Middle frontal gyrus (tissue), 1 donor: Measurements from ENCODE around the gene MAP3K5.

Source experiments
- DNase-seq: peaks from one replicate; pipeline ENCODE4 v3.0.0-alpha.2; 2015; ENCODE audit warnings: low spot score; ENCODE audit errors: extremely low spot score

The MAP3K5 gene

DNA sequence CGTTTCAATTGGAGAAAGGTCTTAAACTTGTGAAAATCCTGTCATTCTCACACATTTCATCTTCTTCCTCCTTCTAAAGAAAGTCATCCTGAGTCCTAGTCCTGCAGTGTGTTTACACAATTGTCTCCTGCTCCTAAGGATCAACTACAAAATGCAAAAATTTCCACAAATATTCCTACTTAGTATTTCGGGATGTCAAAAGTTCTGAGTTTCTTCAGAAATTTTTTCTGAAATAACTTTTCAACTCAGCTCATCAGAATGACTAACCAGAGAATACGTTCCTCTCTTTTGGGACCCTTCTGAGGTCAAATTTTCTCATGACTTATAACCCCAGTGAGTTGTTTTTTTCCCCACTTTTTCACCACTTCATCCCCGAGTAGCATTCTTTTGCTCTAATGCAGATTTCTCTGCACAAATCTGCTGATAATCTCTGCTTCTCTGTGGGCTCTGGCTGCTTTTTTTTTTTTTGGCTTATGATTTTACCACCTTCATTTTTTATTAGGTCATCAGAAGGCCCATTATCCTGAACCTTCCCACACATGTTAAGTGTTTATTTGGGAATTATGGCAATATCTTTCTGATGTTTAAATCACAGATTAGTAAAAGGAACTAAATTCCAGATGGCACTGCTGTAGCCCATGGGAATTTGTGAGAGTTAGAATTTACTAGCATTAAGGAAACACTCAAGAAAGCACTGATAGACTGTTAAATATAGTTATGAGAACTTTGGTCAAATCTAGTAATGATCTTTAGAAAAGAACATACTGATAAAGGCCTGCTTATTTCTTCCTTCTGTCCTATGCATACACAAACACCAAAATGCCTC lies 41.4 kb downstream of the MAP3K5 start:
- no peak for DNase-seq

DNA sequence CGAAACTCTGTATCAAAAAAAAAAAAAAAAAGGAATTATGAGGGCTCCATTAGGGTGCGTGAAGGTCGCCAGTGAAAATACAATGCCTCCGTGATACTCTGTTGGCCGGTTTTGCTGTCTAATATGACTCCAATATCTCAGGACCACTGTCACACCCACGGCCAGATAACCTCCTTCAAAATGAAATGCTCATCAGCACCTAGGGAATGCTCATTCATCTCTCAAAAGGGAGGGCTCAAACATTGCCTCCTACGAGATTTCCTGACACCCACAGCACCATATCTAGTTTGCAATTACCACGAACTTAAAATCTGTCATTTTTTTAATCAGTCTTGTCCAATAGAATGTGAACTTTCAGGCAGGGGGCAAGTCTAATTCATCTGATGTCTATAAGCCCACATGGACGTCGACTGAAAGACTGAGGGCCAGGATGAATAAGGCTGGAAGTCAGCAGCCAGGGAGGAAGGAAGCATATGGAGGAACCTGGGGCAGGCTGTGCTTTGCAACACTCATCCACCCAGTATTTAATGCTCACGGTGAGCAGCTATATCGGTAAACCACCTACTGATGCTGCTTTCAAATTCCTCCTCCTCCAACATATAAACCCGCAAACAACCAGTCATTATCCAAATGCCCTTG lies 42.8 kb downstream of the MAP3K5 start:
- DNase-seq = no peak

DNA sequence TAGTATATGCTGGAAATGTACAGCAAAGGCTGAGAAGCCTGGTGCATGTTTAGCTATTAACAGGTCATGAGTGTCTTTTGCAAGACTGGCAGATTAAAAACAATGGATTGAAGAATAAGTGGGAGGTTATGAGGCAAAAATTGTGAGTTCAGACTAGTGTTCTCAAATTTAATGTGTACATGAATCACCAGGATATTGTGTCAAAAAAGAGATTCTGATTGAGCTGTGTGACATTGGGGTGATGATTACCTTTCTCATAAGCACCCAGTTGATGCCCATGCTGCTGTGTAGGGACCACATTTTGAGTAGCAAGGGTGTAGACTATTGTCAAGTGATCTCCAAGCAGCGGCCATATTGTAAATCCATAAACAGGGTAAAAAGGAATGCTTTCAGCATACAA lies 44.8 kb downstream of the MAP3K5 start:
- no peak for DNase-seq

DNA sequence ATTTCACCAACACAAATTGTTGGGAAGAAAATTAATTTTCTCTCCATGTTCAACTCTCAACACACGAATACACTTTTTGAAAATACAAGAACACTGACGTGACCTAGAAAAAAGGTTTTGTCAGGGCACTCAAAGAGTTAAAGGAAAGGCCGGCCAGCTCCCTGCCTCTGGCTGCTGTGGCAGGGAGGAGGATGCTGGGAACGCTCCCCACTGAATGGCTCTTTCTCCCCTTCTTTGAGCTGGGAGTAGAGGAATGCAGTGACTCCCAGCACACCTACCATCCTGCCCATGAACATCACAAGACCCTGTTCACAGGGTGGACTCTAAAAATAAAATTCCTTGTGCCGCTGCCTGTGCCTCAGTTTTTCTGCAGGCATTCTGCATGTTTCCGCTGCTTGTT lies 47.0 kb downstream of the MAP3K5 start:
- no peak for DNase-seq

DNA sequence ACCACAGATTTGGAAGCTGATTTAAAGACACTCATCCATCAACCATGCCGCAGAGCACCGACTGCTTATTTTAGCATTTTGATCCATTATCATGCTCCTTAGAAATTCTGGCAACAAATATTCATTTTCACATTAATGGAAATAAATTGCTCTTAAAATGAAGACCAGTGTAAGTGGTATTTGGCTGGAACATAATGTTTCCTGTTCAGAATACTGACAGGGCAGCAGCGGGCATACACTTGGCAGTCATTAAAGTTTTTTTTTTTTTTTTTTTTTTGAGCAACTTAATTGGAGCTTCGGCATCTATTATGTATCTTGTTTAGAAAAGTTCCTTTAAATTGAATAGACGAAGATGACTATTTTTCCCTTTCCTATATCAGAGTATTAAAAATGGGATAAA lies 47.4 kb downstream of the MAP3K5 start:
- DNase-seq = no peak

DNA sequence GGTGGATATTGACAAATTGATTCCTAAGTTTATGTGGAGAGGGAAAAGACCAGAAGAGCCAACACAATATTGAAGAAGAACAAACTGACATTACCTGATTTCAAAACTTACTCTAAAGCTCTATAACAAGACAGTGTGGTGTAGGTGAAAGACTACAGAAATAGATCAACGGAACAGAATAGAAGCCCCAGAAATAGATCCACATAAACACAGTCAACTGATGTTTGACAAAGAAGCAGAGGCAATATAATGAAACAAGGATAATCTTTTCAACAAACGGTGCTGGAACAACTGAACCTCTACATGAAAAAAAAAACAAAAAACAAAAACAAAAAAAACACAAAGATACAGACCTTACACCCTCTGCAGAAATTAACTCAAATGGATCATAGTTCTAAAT lies 50.2 kb downstream of the MAP3K5 start:
- DNase-seq = no peak

DNA sequence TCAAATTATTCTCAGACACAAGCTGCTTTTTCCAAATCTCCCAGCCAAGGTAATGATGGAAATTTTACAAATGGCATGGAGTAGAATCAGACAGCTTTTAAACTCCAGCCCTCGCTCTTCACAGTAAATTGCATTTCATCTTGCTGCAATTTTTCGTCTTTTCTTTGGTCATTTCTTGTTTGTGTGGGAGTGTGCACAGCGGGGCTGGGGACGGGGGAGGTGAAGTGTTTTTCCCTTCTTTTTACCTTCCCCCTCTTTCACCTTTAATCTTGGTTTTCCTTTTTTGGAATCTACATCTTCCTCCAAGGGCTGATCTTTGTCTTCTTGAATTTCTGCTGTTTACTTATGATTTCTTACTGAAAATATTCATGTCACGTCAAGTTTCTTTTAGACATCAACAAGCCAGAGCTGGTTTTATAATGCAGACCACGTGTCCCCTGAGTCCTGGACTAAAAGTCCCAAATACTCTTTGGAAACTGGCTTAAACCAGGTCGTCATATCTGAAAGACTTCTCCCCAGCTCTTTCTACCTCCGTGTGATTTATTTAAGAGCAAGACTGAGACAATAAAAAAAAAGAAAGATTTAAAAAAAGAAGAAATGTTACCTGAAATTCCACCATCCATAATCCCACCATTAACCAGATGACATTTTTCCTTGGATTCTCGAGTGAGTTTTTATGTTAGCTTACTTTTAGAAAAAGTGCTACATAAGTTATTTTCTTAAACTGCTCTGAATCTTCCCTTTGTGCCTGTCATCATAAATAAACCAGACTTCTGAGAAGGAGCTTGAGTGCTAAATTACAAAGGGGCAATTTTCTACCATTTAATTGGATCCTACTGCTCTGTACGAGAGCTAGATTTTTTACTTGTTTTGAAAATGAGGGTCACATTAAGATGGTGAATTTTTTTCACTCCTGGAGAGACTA lies 52.0 kb downstream of the MAP3K5 start:
- no peak for DNase-seq

DNA sequence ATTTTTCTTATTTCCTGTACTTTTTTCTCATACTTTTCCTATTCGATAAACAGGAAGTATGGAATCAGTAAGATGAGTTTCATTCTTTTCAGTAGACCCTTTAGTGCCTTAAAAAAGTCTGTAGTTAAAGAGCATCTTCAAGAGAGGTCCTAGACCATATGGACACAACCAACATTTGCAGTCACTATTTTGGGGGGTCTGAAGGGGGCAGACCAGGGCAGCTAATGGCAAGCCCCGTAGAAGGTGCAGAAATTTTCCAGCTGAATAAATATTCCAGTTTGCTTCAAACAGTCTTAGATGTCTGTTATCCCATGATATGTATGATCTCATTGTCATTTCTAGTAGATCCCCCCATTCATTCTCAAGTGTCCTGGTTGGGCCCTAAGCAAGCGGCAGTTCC lies 52.8 kb downstream of the MAP3K5 start:
- DNase-seq = no peak

DNA sequence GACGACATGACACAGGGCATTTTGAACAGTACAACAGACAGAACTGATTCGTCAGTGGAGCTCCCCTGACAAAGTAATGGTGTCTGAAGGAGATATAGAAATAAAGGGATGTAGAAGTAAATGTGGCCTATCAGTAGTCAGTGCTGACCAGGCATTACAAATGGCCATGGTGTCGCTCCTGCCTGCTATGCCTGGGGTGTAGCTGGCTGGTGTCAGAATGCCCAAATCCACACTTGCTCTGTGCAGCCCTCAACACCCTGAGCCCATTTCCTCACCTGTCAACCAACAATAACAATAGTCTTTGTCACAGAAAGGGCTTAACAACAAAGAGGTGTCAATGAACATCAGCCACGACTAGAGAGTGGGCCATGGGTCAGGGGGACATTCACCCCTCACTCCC lies 53.2 kb downstream of the MAP3K5 start:
- no peak for DNase-seq

DNA sequence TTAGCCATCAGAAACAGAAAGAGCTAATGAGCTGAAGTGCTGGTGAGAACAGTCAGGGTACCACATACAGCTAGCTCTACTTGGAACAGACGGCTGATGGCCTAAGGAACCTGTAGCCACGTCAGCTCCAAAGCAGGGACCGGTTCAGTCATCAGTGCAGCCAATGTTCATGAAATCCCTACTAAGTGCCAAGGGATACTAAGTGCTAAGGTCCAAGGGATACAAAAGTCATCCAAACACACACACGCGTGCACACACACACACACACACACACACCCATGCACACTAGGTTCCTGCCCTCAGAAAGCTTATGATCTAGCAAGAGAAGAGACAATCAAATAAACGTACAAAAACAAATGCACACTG lies 53.6 kb downstream of the MAP3K5 start:
- DNase-seq = no peak

DNA sequence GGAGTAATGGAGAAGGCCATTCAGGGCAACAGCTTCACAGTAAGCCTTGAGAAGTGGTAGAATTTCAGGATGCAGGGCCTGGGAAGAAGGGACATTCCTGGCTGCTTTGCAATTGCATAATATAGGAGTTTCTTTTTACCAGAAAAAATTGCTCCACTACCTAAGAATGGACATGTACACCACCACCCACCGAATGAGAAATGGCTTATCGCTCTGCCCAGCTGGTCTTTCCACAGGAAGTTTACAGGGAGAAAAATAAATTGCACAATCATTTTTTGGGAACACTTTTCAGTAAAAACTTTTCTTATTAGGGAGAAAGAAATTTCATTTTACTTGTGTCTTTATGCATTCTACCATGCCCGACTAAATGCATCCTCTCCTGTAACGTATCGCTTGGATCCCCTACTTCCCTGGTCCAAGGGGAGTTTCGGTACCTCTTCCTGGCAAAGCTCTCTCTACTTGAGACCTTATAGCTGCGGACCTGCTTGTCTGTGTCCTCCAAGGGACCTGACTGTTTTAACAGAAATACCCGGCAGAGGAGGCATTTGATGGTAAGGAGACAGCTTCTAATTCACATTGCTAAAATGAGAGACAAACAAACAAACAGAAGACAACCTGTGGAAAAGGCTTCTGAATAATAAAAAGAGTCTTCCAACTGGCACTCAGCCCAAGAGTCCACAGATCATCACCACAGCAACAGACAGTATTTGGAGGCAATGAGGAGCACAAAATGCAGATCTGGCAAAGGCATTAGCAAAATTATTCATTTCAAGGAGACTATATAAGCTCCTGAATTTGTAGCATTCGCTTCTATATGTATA lies 54.2 kb downstream of the MAP3K5 start:
- no peak for DNase-seq

DNA sequence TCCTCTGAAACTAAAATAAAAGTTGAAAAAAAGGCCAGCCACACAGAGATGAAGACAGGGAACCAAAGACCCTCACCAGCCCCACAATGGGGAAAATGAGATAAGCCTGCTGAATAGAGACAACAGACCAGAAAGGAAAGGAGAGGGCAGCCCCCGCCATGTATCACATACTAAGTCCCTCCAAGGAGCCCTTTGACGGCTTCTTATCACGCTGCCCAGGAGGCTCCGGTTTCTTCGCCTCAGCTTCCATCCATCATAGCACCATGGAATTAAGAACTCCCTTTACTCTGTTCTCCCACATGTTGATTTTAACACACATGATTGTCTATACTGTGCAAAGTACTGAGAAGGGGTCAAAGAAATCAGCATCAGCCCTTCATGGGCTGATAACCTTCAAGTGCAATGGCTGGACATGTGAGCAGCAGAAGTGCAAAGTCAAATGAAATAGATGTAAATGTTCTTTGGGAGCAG lies 54.9 kb downstream of the MAP3K5 start:
- no peak for DNase-seq

DNA sequence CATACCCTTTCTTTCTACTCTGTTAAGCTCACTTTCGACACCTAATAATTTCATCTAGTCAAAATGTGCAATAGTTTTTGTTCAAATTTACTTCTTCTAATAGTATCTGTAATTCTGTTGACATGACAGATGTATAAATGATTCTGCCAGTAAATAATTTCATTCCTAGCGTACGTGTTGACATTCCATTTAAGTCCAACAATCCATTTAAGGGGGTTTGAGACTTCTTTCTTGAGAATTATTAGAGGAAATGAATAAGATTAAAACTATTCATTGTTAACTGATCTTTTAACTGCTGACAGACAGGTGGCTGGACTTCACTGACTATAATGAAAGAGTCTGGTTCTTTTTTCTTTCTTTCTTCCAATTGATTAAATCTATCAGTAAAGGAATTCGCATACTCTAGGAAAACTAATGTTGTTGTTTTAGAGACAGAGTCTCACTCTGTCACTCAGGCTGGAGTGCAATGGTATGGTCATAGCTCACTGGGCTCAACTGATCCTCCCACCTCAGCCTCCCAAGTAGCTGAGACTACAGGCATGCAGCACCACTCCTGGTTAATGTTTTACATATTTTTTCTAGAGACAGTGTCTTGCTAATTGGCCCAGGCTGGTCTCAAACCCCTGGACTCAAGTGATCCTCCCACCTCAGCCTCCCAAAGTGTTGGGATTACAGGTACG lies 55.9 kb downstream of the MAP3K5 start:
- no peak for DNase-seq

DNA sequence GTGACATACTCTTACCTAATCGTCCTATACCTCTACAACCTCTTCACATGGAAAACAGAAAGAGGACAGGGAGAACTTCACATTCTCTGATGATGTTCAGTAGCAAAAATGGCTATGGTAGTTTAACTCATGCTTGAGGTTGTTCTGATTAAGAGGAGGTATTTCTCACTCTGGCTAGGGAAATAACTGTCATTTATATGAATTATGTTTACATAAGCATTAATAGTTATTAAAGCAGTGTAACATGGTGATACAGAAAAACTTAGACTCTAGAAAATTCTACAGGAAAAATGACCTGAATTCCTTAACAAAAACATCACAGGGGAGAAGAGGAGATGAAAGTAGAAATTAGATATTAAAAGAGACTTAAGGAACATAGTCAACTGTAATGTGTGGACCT lies 57.3 kb downstream of the MAP3K5 start:
- no peak for DNase-seq

DNA sequence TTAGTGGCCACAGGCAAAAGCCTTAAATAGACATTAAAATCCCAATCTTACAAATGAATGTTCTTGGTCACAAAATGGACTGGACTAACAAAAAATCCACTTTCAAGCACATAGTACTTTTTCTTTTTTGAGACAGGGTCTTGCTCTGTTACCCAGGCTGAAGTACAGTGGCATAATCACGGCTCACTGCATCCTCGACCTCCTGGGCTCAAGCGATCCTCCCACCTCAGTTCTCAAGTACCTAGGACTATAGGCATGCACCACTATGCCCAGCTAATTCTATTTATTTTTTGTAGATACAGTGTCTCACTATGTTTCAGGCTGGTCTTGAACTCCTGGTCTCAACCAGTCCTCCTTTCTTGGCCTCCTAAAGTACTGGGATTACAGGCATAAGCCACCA lies 59.4 kb downstream of the MAP3K5 start:
- DNase-seq = no peak

DNA sequence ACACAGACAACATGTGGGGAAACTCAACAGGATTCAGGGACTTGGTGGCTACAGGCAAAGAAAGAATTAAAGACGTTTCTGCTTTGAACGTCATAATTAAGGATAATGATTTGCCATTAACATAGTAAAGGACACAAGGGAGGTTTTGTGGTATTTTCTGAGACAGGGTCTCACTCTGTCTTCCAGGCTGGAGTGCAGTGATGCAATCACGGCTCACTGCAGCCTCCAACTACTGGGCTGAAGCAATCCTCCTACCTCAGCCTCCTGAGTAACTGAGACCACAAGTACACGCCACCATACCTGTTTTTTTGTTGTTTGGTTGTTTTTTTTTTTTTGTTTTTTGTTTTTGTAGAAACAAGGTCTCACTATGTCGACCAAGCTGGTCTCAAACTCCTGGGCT lies 62.4 kb downstream of the MAP3K5 start:
- no peak for DNase-seq

DNA sequence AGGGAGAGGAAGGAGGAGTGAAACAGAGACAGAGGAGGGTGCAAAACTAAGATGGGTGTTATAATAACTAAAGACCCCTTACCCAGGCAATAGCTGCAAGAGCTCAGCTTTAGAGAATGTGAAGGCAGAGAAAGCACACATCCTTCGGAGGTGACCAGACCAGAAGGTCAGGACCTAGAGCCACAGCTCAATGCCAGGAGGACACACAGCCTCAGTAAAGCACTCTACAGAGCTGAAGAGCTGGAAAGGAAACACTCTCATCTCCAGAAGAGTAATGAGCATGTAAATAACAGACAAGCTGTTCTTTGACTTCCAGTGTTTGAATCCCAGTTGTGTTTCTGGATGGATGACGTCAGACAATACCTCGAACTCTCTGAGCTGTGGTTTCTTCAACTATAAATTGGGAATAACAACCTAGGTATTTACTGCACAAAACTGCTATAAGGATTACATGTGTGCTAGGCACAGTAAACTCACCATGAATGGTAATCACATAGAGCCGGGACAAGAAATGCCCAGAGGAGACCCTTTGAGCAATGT lies 63.2 kb downstream of the MAP3K5 start:
- no peak for DNase-seq

DNA sequence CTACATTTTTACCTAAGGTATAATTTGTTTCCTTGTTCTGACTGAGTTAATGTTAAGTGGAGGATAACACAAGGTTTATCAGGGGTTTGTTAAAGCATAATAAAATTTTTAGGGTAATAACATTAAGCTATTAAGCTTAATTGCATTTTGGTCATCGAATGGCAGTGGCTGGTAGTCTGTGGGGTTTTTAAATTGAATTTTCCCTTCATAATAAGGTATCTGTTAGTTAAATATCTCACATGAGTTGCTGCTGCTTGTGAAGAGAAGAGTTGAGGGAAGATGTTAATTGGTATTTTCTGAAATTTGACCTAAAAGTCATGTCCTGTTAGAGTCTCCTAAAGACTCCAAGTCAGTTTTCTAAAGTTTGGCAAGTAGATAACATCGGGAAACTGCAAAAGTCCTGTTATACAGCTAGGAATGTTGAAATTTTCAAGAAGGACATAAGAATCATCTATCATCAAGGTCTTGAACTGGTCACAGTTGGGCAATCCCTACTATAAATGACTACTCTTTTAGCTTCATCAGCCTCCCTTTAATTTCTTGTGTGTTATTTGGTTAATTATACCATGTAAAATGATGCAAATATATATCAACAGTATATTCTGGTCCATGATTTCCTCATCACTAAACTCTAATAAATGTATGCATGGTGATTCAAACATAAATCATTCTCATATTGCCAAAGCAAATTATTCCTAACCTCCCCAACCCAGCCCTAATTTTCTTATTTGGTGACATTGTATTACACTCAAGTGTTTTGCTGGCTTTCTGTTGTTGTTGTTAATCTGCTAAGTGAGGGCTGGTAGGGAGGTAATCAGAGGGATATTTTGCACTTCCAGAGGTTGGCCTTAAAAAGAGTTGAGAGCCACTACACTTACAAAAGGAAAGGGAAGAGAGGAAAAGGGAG lies 64.0 kb downstream of the MAP3K5 start:
- DNase-seq = no peak

DNA sequence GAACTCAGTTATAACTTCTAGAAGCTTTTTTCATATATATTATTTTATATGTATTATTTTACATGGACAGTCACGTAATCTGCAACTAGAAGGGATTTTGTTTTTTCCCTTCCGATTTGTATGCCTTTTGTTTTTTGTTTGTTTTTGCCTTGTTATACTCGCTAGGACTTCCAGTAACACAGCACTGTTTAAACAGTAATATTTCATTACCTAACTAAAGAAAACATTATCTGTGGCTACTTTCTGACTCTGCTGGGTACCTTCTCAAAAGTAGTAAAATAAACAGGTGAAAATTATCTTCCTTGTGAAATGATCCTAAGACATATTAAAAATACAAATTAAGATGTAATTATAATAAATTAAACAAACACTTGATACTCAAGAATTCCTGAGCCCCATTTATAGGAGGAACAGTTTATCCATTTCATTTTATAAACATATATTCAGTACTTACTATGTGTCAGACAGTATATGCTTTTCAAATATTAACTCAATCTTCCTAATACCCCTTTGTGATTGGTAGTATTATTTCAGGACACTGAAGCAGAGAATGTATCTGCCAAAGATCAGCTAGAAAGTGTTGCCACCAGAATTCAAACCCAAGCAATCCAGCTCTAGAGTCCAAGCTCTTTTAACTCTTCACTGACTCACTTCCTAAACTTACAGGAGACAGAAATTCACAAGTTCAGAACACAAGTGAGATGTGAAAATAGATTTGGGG lies 65.3 kb downstream of the MAP3K5 start:
- DNase-seq = no peak
